Measurements from ENCODE around the gene SLC43A3.

The SLC43A3 gene

GRCh38 chr11:57426929-57427726 lies at the start of gene SLC43A3:
Gene SLC43A3 (minus strand): TSS chr11:57427121. CDS start chr11:57426172, 949 bp downstream.
- no peak for FAIRE-seq

GRCh38 chr11:57476047-57476756 lies 49.3 kb upstream of the SLC43A3 start:
- no peak for FAIRE-seq

- FAIRE-seq = no peak
Observed at GRCh38 chr11:57475671-57476046, 48.7 kb upstream of the SLC43A3 start.

- no peak for FAIRE-seq
Observed at GRCh38 chr11:57475191-57475590, 48.3 kb upstream of the SLC43A3 start.

GRCh38 chr11:57474803-57475115 lies 47.8 kb upstream of the SLC43A3 start:
- no peak for FAIRE-seq

GRCh38 chr11:57474017-57474802 lies 47.3 kb upstream of the SLC43A3 start:
- FAIRE-seq = no peak

GRCh38 chr11:57473285-57473841 lies 46.4 kb upstream of the SLC43A3 start:
- FAIRE-seq = no peak

GRCh38 chr11:57471496-57471895 lies 44.6 kb upstream of the SLC43A3 start:
- no peak for FAIRE-seq

- no peak for FAIRE-seq
Observed at GRCh38 chr11:57469268-57469667, 42.3 kb upstream of the SLC43A3 start.

- no peak for FAIRE-seq
Observed at GRCh38 chr11:57468276-57468675, 41.4 kb upstream of the SLC43A3 start.

GRCh38 chr11:57467508-57468157 lies 40.7 kb upstream of the SLC43A3 start:
- no peak for FAIRE-seq

GRCh38 chr11:57466680-57467079 lies 39.8 kb upstream of the SLC43A3 start:
- no peak for FAIRE-seq

- FAIRE-seq = no peak
Observed at GRCh38 chr11:57464539-57465181, 37.7 kb upstream of the SLC43A3 start.

- FAIRE-seq = no peak
Observed at GRCh38 chr11:57463671-57464538, 37.0 kb upstream of the SLC43A3 start.

GRCh38 chr11:57462597-57462996 lies 35.7 kb upstream of the SLC43A3 start:
- FAIRE-seq = no peak

GRCh38 chr11:57461841-57462489 lies 35.0 kb upstream of the SLC43A3 start:
- no peak for FAIRE-seq

GRCh38 chr11:57460758-57461749 lies 34.1 kb upstream of the SLC43A3 start:
- no peak for FAIRE-seq

- FAIRE-seq = no peak
Observed at GRCh38 chr11:57460022-57460757, 33.3 kb upstream of the SLC43A3 start, which contains the start of gene RTN4RL2. Gene RTN4RL2 (plus strand): TSS chr11:57460528. CDS start chr11:57460866, 338 bp downstream.

Data from TTC549 (cell line).